ENCODE measurements around the gene TSPAN18.

TSPAN18 gene

GRCh38 chr11:44777209-44778194, 50.7 kb downstream of the TSPAN18 start:
- DNase-seq (ENCODE audit: low spot score) = no peak

- no peak for DNase-seq (ENCODE audit: low spot score)
Observed at GRCh38 chr11:44778195-44779100, 51.7 kb downstream of the TSPAN18 start.

GRCh38 chr11:44779736-44780520, 53.2 kb downstream of the TSPAN18 start:
- no peak for DNase-seq (ENCODE audit: low spot score)

GRCh38 chr11:44780940-44781631, 54.3 kb downstream of the TSPAN18 start:
- no peak for DNase-seq (ENCODE audit: low spot score)

GRCh38 chr11:44781655-44782054, 54.9 kb downstream of the TSPAN18 start:
- DNase-seq (ENCODE audit: low spot score) = no peak

GRCh38 chr11:44782478-44782877, 55.7 kb downstream of the TSPAN18 start:
- DNase-seq (ENCODE audit: low spot score) = no peak

GRCh38 chr11:44784436-44784760, 57.6 kb downstream of the TSPAN18 start:
- no peak for DNase-seq (ENCODE audit: low spot score)

GRCh38 chr11:44784851-44785250, 58.1 kb downstream of the TSPAN18 start:
- DNase-seq (ENCODE audit: low spot score) = no peak

- no peak for DNase-seq (ENCODE audit: low spot score)
Observed at GRCh38 chr11:44785856-44786607, 59.3 kb downstream of the TSPAN18 start.

- no peak for DNase-seq (ENCODE audit: low spot score)
Observed at GRCh38 chr11:44787070-44787469, 60.3 kb downstream of the TSPAN18 start.

GRCh38 chr11:44787981-44788380, 61.2 kb downstream of the TSPAN18 start:
- no peak for DNase-seq (ENCODE audit: low spot score)

- no peak for DNase-seq (ENCODE audit: low spot score)
Observed at GRCh38 chr11:44788536-44789261, 61.9 kb downstream of the TSPAN18 start.

GRCh38 chr11:44789496-44789895, 62.7 kb downstream of the TSPAN18 start:
- no peak for DNase-seq (ENCODE audit: low spot score)

GRCh38 chr11:44790211-44790610, 63.4 kb downstream of the TSPAN18 start:
- no peak for DNase-seq (ENCODE audit: low spot score)

- no peak for DNase-seq (ENCODE audit: low spot score)
Observed at GRCh38 chr11:44791316-44791925, 64.7 kb downstream of the TSPAN18 start.

GRCh38 chr11:44792171-44792570, 65.4 kb downstream of the TSPAN18 start:
- no peak for DNase-seq (ENCODE audit: low spot score)

GRCh38 chr11:44793350-44794090, 66.8 kb downstream of the TSPAN18 start:
- no peak for DNase-seq (ENCODE audit: low spot score)

- no peak for DNase-seq (ENCODE audit: low spot score)
Observed at GRCh38 chr11:44795803-44796535, 69.2 kb downstream of the TSPAN18 start.

All from CD4-positive, alpha-beta T cell treated with Interleukin-2 at 100 ng/mL for 4 hours (primary cell).